HepG2 (cell line): ENCODE data around the gene FAM228A. TPM values are rescaled to one million over a fixed set of nuclear protein-coding genes. Genes with fewer than 3 reads are reported as not detected.

Experiments
- CREB1 ChIP-seq, 2 experiments: fragments of 450-650 bp in 1 of 2; IDR thresholded peaks; 2 replicates each; pipeline ENCODE4 v1.6.1; 2016 to 2017; ENCODE audit warnings: control low read depth in 1 of 2, mild to moderate bottlenecking in 1 of 2, missing compliant biosample characterization in 1 of 2, missing genetic modification characterization in 1 of 2
- ETV5 ChIP-seq: IDR thresholded peaks from 2 replicates; pipeline ENCODE4 v1.6.1; 2018; ENCODE audit warnings: missing biosample characterization, missing genetic modification reagents, inconsistent platforms, borderline replicate concordance
- FOSL2 ChIP-seq: sonication (generic); formaldehyde crosslinking; IDR thresholded peaks from 2 replicates; pipeline ENCODE4 v1.4.0; 2020; ENCODE audit warnings: missing genetic modification reagents
- FOXO1 ChIP-seq: sonication (generic); formaldehyde crosslinking; IDR thresholded peaks from 2 replicates; pipeline ENCODE4 v1.4.0; 2020; ENCODE audit warnings: missing genetic modification reagents
- GMEB2 ChIP-seq: IDR thresholded peaks from 2 replicates; pipeline ENCODE4 v1.6.1; 2016; ENCODE audit warnings: missing biosample characterization, missing genetic modification reagents, low read depth
- HDAC1 ChIP-seq: sonication (generic); formaldehyde crosslinking; IDR thresholded peaks from 2 replicates; pipeline ENCODE4 v1.5.1; 2020; ENCODE audit warnings: mild to moderate bottlenecking, missing genetic modification reagents
- HOXD1 ChIP-seq: sonication (generic); formaldehyde crosslinking; IDR thresholded peaks from 2 replicates; pipeline ENCODE4 v1.5.0; 2020; ENCODE audit warnings: missing genetic modification reagents
- MEIS1 ChIP-seq: sonication (generic); formaldehyde crosslinking; IDR thresholded peaks from 2 replicates; pipeline ENCODE4 v1.9.0; 2021; ENCODE audit warnings: mild to moderate bottlenecking, missing genetic modification reagents, moderate library complexity, borderline replicate concordance
- MXD1 ChIP-seq: sonication (generic); formaldehyde crosslinking; IDR thresholded peaks from 2 replicates; pipeline ENCODE4 v1.4.0; 2020; ENCODE audit warnings: mild to moderate bottlenecking, missing genetic modification reagents
- MYNN ChIP-seq: sonication (generic); formaldehyde crosslinking; IDR thresholded peaks from 2 replicates; pipeline ENCODE4 v1.4.0; 2020; ENCODE audit warnings: mild to moderate bottlenecking, low read depth, missing genetic modification reagents
- SP5 ChIP-seq: IDR thresholded peaks from 2 replicates; pipeline ENCODE4 v1.6.1; 2016; ENCODE audit warnings: low read depth, borderline replicate concordance
- TBL1XR1 ChIP-seq: fragments of 150-350 bp; IDR thresholded peaks from 2 replicates; pipeline ENCODE4 v1.6.1; 2014; ENCODE audit warnings: borderline replicate concordance, low read length; ENCODE audit not compliant: partially characterized antibody
- ZFP37 ChIP-seq: sonication (generic); formaldehyde crosslinking; IDR thresholded peaks from 2 replicates; pipeline ENCODE4 v1.4.0; 2020; ENCODE audit warnings: missing genetic modification reagents, borderline replicate concordance
- ZMYM2 ChIP-seq: sonication (generic); formaldehyde crosslinking; IDR thresholded peaks from 2 replicates; pipeline ENCODE4 v1.8.0; 2022; ENCODE audit warnings: mild to moderate bottlenecking, missing genetic modification reagents
- ZNF17 ChIP-seq: sonication (generic); formaldehyde crosslinking; IDR thresholded peaks from 2 replicates; pipeline ENCODE4 v1.5.0; 2020; ENCODE audit warnings: mild to moderate bottlenecking, missing genetic modification reagents
- ZNF225 ChIP-seq: sonication (generic); formaldehyde crosslinking; IDR thresholded peaks from 2 replicates; pipeline ENCODE4 v1.4.0; 2020; ENCODE audit warnings: mild to moderate bottlenecking, missing genetic modification reagents
- polyA plus RNA-seq, 8 experiments: library from polyadenylated mRNA; depleted of rRNA in 3 of 8; stranded (reverse) in 7 of 8; unstranded in 1 of 8; fragments of >200 nt; fragmentation: Illumina TruSeq in 4 of 8; extraction: Trizol in 4 of 8; gene quantifications; 2 replicates each; pipeline versions ENCODE4 v1.2.1 to v1.2.3, GENCODE V29; 2011 to 2016; ENCODE audit warnings: low read depth in 4 of 8, missing spikeins in 1 of 8, mixed read lengths in 1 of 8; ENCODE audit not compliant: insufficient read depth in 1 of 8
- total RNA-seq, 5 experiments: library from RNA; depleted of rRNA; stranded (reverse); fragments of >200 nt; fragmentation: Illumina TruSeq; extraction: Trizol; gene quantifications; 2 replicates each; pipeline ENCODE4 v1.2.3, GENCODE V29; 2016; ENCODE audit warnings: low read depth in 1 of 5
- TF ChIP-seq, protein P1 (sequence below): sonication (generic); formaldehyde crosslinking; IDR thresholded peaks from 2 replicates; pipeline ENCODE4 v1.4.0; 2020; ENCODE audit warnings: mild to moderate bottlenecking, missing genetic modification reagents
- TF ChIP-seq, protein P2 (sequence below): sonication (generic); formaldehyde crosslinking; IDR thresholded peaks from 2 replicates; pipeline ENCODE4 v1.4.0; 2020; ENCODE audit warnings: missing genetic modification reagents, mild to moderate bottlenecking, borderline replicate concordance
- TF ChIP-seq, protein P3 (sequence below): sonication (generic); formaldehyde crosslinking; IDR thresholded peaks from 2 replicates; pipeline ENCODE4 v1.4.0; 2020; ENCODE audit warnings: low read depth, mild to moderate bottlenecking, missing genetic modification reagents

The FAM228A gene
- total and polyA plus RNA-seq, 2 of the 13 experiments (the other 11 are each of a cell fraction or from before 2014, with no cell fraction given), result not detected

- no peak for TF ChIP-seq ZNF225 (CRISPR knock-in tag)
- TF ChIP-seq MEIS1, result no peak
- TF ChIP-seq MYNN (CRISPR knock-in tag), result no peak
- TF ChIP-seq, protein P1, sequence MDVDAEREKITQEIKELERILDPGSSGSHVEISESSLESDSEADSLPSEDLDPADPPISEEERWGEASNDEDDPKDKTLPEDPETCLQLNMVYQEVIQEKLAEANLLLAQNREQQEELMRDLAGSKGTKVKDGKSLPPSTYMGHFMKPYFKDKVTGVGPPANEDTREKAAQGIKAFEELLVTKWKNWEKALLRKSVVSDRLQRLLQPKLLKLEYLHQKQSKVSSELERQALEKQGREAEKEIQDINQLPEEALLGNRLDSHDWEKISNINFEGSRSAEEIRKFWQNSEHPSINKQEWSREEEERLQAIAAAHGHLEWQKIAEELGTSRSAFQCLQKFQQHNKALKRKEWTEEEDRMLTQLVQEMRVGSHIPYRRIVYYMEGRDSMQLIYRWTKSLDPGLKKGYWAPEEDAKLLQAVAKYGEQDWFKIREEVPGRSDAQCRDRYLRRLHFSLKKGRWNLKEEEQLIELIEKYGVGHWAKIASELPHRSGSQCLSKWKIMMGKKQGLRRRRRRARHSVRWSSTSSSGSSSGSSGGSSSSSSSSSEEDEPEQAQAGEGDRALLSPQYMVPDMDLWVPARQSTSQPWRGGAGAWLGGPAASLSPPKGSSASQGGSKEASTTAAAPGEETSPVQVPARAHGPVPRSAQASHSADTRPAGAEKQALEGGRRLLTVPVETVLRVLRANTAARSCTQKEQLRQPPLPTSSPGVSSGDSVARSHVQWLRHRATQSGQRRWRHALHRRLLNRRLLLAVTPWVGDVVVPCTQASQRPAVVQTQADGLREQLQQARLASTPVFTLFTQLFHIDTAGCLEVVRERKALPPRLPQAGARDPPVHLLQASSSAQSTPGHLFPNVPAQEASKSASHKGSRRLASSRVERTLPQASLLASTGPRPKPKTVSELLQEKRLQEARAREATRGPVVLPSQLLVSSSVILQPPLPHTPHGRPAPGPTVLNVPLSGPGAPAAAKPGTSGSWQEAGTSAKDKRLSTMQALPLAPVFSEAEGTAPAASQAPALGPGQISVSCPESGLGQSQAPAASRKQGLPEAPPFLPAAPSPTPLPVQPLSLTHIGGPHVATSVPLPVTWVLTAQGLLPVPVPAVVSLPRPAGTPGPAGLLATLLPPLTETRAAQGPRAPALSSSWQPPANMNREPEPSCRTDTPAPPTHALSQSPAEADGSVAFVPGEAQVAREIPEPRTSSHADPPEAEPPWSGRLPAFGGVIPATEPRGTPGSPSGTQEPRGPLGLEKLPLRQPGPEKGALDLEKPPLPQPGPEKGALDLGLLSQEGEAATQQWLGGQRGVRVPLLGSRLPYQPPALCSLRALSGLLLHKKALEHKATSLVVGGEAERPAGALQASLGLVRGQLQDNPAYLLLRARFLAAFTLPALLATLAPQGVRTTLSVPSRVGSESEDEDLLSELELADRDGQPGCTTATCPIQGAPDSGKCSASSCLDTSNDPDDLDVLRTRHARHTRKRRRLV (CRISPR knock-in tag), result no peak
- TF ChIP-seq ZFP37 (CRISPR knock-in tag), result no peak
- TF ChIP-seq FOXO1, result peak; percentile 72; the same call in 1 of the 2 replicates
- TF ChIP-seq ZNF17 (CRISPR knock-in tag), result no peak
- TF ChIP-seq HOXD1, result 0 out of 2 replicates have a peak, but pooled peaks have one; percentile 20
- 0 out of 2 replicates have a peak, but pooled peaks have one; percentile 24 for TF ChIP-seq HDAC1 (CRISPR knock-in tag)
- TF ChIP-seq, protein P2, sequence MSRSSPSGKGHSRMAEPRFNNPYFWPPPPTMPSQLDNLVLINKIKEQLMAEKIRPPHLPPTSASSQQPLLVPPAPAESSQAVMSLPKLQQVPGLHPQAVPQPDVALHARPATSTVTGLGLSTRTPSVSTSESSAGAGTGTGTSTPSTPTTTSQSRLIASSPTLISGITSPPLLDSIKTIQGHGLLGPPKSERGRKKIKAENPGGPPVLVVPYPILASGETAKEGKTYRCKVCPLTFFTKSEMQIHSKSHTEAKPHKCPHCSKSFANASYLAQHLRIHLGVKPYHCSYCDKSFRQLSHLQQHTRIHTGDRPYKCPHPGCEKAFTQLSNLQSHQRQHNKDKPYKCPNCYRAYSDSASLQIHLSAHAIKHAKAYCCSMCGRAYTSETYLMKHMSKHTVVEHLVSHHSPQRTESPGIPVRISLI (CRISPR knock-in tag), result peak; percentile 75; the same call in 1 of the 2 replicates
- TF ChIP-seq MXD1 (CRISPR knock-in tag), result no peak
- no peak for TF ChIP-seq GMEB2 (CRISPR knock-in tag)
- no peak for TF ChIP-seq TBL1XR1
- peak; percentile 57 for TF ChIP-seq FOSL2
- TF ChIP-seq, protein P3, sequence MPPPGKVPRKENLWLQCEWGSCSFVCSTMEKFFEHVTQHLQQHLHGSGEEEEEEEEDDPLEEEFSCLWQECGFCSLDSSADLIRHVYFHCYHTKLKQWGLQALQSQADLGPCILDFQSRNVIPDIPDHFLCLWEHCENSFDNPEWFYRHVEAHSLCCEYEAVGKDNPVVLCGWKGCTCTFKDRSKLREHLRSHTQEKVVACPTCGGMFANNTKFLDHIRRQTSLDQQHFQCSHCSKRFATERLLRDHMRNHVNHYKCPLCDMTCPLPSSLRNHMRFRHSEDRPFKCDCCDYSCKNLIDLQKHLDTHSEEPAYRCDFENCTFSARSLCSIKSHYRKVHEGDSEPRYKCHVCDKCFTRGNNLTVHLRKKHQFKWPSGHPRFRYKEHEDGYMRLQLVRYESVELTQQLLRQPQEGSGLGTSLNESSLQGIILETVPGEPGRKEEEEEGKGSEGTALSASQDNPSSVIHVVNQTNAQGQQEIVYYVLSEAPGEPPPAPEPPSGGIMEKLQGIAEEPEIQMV (CRISPR knock-in tag), result no peak
- TF ChIP-seq ZMYM2 (CRISPR knock-in tag), result no peak
- TF ChIP-seq SP5 (CRISPR knock-in tag), result peak; percentile 30; the same call in 1 of the 2 replicates
- peak; percentile 74; the same call in 1 of the 2 replicates for TF ChIP-seq ETV5 (CRISPR knock-in tag)
- TF ChIP-seq CREB1 (IDR thresholded peaks at IDR 0.05), result no peak
- peak; percentile 51 for TF ChIP-seq CREB1 (CRISPR knock-in tag; IDR thresholded peaks at IDR 0.05)
Measured at GRCh38 chr2:24158131-24158530, 16.7 kb upstream of the FAM228A start (continued).
